GM19240 (cell line): ENCODE results near the gene ZNF215.
"Not testable (repeated sequence)": the region's sequence is repeated elsewhere in the genome, so short reads cannot be mapped to it uniquely, and the experiment has no call there.

ENCODE experiments used
- DNase-seq: peaks from one replicate; pipeline ENCODE4 v3.0.0; 2011; ENCODE audit warnings: low spot score; ENCODE audit not compliant: insufficient read length

ZNF215 gene

GRCh38 chr11:6926208-6927029, at the start of gene ZNF215:
Gene ZNF215, plus strand, starts transcription at chr11:6926426. Its CDS starts 5,847 bp downstream, at chr11:6932273.
- DNase-seq: no peak

DNA sequence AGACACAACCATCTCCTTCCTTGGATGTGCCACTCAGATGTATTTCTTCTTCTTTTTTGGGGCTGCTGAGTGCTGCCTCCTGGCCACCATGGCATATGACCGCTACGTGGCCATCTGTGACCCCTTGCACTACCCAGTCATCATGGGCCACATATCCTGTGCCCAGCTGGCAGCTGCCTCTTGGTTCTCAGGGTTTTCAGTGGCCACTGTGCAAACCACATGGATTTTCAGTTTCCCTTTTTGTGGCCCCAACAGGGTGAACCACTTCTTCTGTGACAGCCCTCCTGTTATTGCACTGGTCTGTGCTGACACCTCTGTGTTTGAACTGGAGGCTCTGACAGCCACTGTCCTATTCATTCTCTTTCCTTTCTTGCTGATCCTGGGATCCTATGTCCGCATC, 49.3 kb upstream of the ZNF215 start:
- DNase-seq: no peak

GRCh38 chr11:6882751-6883150, 43.5 kb upstream of the ZNF215 start:
- DNase-seq: no peak

GRCh38 chr11:6887711-6888110, 38.5 kb upstream of the ZNF215 start:
- DNase-seq: not testable (repeated sequence)

DNA sequence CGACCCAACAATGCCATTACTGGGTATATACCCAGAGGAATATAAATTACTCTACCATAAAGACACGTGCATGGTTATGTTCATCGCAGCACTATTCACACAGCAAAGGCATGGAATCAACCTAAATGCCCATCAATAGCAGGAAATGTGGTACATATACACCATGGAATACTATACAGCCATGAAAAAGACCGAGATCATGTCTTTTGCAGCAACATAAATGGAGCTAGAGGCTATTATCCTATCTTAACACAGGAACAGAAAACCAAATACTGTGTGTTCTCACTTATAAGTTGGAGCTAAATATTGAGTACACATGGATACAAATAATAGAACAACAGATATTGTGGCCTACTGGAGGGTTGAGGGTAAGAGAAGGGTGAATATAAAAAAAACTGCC, 37.4 kb upstream of the ZNF215 start:
- no peak for DNase-seq

DNA sequence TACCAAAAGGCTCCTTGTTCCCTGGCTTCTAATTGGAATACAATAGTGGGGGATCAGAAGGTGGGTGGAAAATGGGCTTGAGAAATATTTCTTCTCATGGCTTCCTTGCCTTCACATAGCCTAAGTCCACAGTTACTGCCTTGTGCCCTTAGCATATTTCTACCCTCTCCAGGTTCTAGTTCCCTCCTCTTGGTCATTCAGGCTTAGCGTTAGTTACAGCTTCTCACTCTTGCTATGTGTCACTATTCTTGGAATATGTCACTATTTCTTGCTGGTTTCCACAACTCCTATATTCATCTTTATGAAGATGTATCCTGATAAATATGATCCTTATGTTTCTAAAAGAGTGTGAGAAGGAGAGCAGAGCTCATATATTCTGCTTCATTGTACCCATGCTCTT, 36.4 kb upstream of the ZNF215 start:
- DNase-seq: no peak

DNA sequence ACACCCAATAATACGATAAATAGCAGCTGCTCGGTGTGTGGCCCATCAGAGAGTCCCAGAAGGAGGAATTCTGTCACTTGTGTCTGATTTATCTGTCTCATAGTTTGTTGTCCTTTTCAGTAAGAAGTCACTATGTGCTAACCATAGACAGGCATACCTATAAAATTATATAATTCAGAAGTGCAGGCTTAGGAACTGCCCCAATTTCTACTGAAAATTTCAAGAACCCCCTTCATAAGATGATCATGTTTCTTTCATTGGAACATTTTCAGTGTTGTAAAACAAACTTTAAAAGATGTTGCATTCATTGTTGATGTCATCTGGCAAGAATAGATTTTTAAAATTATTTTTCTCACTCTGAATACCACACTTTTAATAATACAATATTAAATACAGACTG, 33.8 kb upstream of the ZNF215 start, which contains the start of gene OR2D2:
Gene OR2D2, minus strand, starts transcription at position 101 of the 400 bp plus-strand sequence. Its CDS starts 0 bp downstream, at position 101.
- DNase-seq: no peak

DNA sequence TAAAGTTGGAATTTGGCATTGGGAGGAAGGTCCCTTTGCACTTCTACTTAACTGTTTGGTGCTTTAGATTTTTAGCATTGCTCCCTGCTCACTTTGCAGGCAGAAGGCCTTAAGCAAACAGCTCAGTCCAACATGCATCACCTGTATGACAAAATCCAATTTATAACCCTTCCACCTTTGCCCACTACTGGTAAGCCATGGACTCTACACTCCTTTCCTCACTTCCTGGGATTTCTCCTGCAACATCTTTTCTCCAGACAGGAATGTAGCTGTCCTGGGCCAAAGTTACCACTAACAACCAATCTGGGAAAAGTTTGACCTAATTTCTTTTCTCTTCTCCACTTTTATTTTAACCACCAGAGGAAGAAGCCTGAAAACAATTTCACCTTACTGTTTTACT, 32.1 kb upstream of the ZNF215 start:
- no peak for DNase-seq

- no peak for DNase-seq
Observed at GRCh38 chr11:6895010-6895409, 31.2 kb upstream of the ZNF215 start.

GRCh38 chr11:6898911-6899310, 27.3 kb upstream of the ZNF215 start:
- DNase-seq: no peak

DNA sequence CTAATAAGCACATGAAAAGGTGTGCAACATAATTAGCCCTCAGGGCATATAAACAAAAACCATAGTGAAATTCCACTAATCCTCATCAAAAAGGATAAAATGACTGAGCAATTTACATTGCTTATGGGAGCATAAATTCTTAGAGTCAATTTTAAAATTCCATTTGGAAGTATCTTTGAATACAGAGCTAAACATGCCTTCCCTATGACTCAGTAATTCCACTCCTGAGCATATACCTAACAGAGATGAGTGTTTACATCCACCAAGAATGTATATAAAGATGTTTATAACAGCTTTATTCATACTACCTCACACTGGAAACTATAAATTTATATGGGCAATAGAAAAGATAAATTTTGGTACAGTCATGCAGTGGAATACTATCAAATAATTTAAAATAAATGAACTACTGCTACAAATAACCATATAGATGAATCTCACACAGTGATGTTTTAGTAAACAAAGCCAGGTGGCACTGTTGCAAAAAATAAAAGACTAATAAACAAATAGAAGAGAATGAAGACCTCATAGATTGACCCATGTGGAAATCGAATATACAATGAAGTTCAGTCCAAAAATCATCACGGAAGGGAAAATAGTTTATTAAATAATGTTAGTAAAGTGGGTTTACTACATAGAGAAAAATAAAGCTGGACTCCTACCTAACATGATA, 25.8 kb upstream of the ZNF215 start:
- DNase-seq: no peak

GRCh38 chr11:6904804-6905203, 21.4 kb upstream of the ZNF215 start:
- DNase-seq: not testable (repeated sequence)

- no peak for DNase-seq
Observed at GRCh38 chr11:6911378-6911777, 14.8 kb upstream of the ZNF215 start.

- DNase-seq: no peak
Observed at GRCh38 chr11:6911948-6912347, 14.3 kb upstream of the ZNF215 start.

GRCh38 chr11:6919698-6920097, 6.5 kb upstream of the ZNF215 start:
- no peak for DNase-seq

- no peak for DNase-seq
Observed at GRCh38 chr11:6920702-6921101, 5.5 kb upstream of the ZNF215 start, which contains the start of gene OR2D3. Gene OR2D3, plus strand, starts transcription at chr11:6921002. Its CDS starts 0 bp downstream, at chr11:6921002.

DNA sequence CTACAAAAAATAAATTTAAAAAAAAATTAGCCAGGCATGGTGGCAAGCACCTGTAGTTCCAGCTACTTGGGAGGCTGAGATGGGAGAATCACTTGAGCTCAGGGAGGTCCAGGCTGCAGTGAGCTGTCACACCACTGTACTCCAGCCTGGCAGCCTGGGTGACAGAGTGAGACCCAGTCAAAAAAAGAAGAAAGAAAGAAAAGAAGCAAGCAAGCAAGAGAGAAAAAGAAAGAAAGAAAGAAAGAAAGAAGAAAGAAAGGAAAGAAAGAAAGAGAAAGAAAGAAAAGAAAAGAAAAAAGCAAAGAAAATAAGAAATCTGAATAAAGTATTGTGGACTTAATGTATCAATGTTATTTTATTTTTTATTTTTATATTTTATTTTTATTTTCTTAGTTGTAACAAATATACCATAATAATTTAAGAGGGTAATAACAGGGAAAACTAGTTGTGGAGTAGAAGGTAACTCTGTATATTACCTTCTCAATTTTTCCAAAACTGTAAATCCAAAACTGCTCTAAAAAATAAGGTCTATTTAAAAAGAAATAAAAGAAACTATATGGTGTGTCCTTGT, 1.1 kb upstream of the ZNF215 start:
- no peak for DNase-seq

- DNase-seq: no peak
Observed at GRCh38 chr11:6925636-6926207, 504 bp upstream of the ZNF215 start.

GRCh38 chr11:6927030-6927617, 898 bp downstream of the ZNF215 start:
- DNase-seq: no peak

DNA sequence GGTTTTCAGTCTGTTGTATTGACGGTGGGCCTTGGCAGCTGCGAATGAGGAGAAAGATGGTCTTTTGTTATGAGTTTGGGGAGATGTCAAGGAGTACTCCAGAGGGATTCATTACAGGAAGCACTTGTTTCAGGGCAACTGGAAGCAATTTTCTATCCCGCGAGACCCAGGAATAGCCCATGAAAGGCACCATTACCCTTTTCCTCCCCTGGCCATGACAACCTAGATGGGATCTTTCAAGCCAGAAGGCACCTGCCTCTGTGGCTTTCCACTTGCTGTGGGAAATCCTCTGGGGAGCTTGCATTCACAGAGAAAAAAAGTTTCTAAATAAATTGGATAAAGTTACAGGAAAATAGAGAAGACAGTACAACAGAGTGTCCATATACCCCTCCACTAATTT, 2.7 kb downstream of the ZNF215 start:
- DNase-seq: no peak

GRCh38 chr11:6931146-6931713, 5.0 kb downstream of the ZNF215 start:
- no peak for DNase-seq
